Activated B cell treated with CpG ODN at 0.5 μM for 24 hours (primary cell): ENCODE data around the gene PHF12. TPM values are rescaled to one million over a fixed set of nuclear protein-coding genes. Genes with fewer than 3 reads are reported as not detected.

Source experiments
- ATAC-seq: fragments of 200-7000 bp; cut with Tn5 transposase; one replicate; pipeline ENCODE4 v1.10.0; 2021; ENCODE audit warnings: low read depth, mild to moderate bottlenecking, moderate library complexity
- CTCF ChIA-PET: fragments of 350-600 bp; sonication (Branson Sonifier 250); formaldehyde crosslinking; loops from one replicate; lab custom pipeline; 2021; ENCODE audit warnings: antibody characterized with exemption; lab: Charles Lee
- POLR2A ChIA-PET: fragments of 350-600 bp; sonication (Branson Sonifier 250); formaldehyde crosslinking; loops from one replicate; lab custom pipeline; 2021; ENCODE audit warnings: antibody characterized with exemption; lab: Charles Lee
- DNase-seq: peaks from one replicate; pipeline ENCODE4 v3.0.0; 2022
- H3K27ac Mint-ChIP-seq: one replicate; pipeline ENCODE4 v1.8.0; 2020; ENCODE audit warnings: mixed read lengths
- H3K27me3 Mint-ChIP-seq: one replicate; pipeline ENCODE4 v1.8.0; 2021; ENCODE audit warnings: mixed read lengths
- H3K36me3 Mint-ChIP-seq: one replicate; pipeline ENCODE4 v1.8.0; 2021; ENCODE audit warnings: low read depth, mixed read lengths
- H3K4me1 Mint-ChIP-seq: one replicate; pipeline ENCODE4 v1.8.0; 2021; ENCODE audit warnings: mixed read lengths
- H3K4me3 Mint-ChIP-seq: one replicate; pipeline ENCODE4 v1.8.0; 2020; ENCODE audit warnings: mild to moderate bottlenecking, mixed read lengths
- H3K9me3 Mint-ChIP-seq: one replicate; pipeline ENCODE4 v1.8.0; 2020; ENCODE audit warnings: mixed read lengths
- intact Hi-C: fragments of 100-400 bp; cut with micrococcal nuclease; formaldehyde crosslinking; loops from one replicate; pipeline ENCODE4 v1.15.1; 2024
- total RNA-seq: library from RNA; stranded (reverse); gene quantifications from 2 replicates; pipeline ENCODE4 v1.2.3, GENCODE V29; 2022
- TF ChIP-seq, protein P1 (sequence below): fragments of 200-600 bp; IDR thresholded peaks from one replicate; pipeline ENCODE4 v1.8.0; 2022; ENCODE audit warnings: antibody characterized with exemption, mild to moderate bottlenecking

Gene PHF12
- total RNA-seq, 1 donor from 2014 or later: 96.5 TPM

- ATAC-seq (no peak), DNase-seq (no peak)
- no peaks in the 10 kb centered on the region for H3K4me1 Mint-ChIP-seq
- peaks cover 17% of the 10 kb centered on the region for H3K27me3 Mint-ChIP-seq
- H3K27ac Mint-ChIP-seq: no peak overlapping the region
- H3K4me3 Mint-ChIP-seq: no peak overlapping the region
- H3K36me3 Mint-ChIP-seq: no peaks in the 10 kb centered on the region
- no peaks in the 10 kb centered on the region for H3K9me3 Mint-ChIP-seq
- CTCF ChIA-PET: no interaction called here
- POLR2A ChIA-PET: interaction anchor here (1.4 kb wide), 1 partner anchor 11 kb away, joined by 3 read pairs; no protein-coding TSS in a partner anchor
- intact Hi-C loops: no loop called here
- TF ChIP-seq, protein P1, sequence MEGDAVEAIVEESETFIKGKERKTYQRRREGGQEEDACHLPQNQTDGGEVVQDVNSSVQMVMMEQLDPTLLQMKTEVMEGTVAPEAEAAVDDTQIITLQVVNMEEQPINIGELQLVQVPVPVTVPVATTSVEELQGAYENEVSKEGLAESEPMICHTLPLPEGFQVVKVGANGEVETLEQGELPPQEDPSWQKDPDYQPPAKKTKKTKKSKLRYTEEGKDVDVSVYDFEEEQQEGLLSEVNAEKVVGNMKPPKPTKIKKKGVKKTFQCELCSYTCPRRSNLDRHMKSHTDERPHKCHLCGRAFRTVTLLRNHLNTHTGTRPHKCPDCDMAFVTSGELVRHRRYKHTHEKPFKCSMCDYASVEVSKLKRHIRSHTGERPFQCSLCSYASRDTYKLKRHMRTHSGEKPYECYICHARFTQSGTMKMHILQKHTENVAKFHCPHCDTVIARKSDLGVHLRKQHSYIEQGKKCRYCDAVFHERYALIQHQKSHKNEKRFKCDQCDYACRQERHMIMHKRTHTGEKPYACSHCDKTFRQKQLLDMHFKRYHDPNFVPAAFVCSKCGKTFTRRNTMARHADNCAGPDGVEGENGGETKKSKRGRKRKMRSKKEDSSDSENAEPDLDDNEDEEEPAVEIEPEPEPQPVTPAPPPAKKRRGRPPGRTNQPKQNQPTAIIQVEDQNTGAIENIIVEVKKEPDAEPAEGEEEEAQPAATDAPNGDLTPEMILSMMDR: no peak
Observed at GRCh38 chr17:28993645-28994426, 42.5 kb upstream of the PHF12 start.

DNA sequence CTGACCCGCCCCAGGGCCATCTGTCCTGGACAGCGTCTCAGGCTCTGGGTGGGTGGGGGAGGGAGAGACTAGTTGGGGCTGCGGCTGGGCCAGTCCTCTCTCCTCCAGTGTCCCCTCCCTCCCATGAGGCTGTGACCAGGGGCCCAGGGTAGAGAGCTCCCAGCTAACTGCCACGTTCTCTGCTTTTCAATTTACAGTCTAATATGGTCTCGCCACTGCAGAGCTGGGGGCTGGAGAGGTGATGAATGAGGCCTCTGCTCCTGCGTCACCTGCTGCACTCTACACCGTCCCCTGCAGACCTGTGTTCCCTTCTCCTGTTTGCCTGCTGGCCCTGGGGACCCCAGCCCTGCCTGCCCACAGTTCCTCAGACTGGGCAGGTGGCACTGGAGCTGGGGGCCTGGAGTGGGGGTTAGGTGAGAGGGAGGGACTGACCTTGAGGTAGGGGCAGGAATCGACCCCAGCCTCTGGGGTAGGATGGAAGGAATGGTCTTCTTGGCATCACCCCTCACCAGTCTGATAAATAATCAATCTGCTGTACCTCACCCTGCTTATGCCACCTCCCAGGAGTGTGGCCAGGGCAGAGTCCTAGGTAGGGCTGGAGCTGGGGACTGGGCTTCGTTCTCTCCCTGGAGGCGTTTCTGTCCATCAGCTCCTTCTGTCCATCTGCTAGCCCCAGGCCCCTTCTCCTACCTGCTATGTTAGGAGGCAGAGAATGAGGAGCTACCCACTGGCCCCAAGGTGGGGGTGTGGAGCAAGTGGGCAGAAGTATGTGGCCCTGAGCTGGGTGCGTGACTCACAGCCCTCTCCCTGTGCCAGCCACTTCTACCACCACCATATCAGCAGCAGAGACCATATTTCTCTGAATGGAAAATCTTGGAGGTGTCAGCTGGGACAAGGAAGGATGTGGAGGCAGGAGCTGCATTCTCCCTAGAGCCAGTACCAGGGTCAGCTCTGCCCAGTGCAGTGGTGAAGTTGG lies 41.6 kb upstream of the PHF12 start:
- TF ChIP-seq, protein P1: no peak
- no peak overlapping the region for H3K27ac Mint-ChIP-seq
- intact Hi-C loops: no loop called here
- no peaks in the 10 kb centered on the region for H3K9me3 Mint-ChIP-seq
- POLR2A ChIA-PET: interaction anchor here (1.4 kb wide), 1 partner anchor 10 kb away, joined by 3 read pairs; no protein-coding TSS in a partner anchor
- no peaks in the 10 kb centered on the region for H3K36me3 Mint-ChIP-seq
- H3K27me3 Mint-ChIP-seq: peaks cover 13% of the 10 kb centered on the region
- CTCF ChIA-PET: no interaction called here
- H3K4me3 Mint-ChIP-seq: no peak overlapping the region
- DNase-seq: no peak
- H3K4me1 Mint-ChIP-seq: no peaks in the 10 kb centered on the region
- ATAC-seq: no peak

DNA sequence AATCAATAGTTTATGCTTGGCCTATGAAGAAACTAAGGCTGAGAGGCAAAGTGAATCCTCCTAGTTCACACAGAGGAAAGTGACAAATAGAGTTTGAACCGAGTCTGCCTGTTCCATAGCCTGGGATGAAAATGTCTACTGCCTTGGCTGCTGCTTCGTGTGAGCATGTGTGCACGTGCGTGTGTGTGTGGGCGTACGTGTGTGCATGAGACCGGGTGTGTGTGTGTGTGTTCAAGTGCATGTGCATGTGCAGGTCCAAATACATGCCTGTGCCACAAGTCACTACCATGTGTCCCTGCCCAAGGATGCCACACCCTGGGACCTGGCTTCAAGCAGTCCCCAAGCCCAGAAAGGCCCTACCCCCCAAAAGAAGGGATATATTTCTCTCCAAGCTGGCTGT lies 40.9 kb upstream of the PHF12 start:
- Mint-ChIP-seq H3K27me3 (peaks cover 9% of the 10 kb centered on the region), H3K27ac (no peak overlapping the region), H3K4me1 (no peaks in the 10 kb centered on the region), H3K9me3 (no peaks in the 10 kb centered on the region), H3K4me3 (no peak overlapping the region), H3K36me3 (no peaks in the 10 kb centered on the region)
- TF ChIP-seq, protein P1: no peak
- ATAC-seq: no peak
- intact Hi-C loops: no loop called here
- CTCF ChIA-PET: no interaction called here
- DNase-seq: no peak
- POLR2A ChIA-PET: no interaction called here

DNA sequence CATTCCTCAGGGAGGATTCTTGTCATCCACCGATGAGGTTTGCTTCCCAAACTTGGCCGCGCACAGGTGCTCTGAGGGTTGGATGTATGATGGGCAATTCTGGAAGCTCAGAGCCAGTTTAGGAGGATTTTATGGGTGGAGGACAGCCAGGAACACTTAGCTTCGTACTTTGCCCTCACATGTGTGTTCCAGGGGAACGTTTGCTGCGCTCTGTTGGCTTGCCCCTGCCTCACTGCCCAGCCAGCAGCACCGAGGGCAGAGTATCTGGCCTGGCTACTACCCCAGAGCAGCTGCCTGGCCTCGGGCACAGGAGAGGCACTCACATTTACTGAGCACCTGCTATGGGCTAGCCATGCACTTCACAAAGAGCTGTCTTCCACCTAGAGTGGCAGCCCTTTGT lies 40.5 kb upstream of the PHF12 start:
- Mint-ChIP-seq H3K4me3 (no peak overlapping the region), H3K4me1 (no peaks in the 10 kb centered on the region), H3K27me3 (peaks cover 6% of the 10 kb centered on the region), H3K27ac (no peak overlapping the region), H3K9me3 (no peaks in the 10 kb centered on the region), H3K36me3 (no peaks in the 10 kb centered on the region)
- DNase-seq (no peak), ATAC-seq (no peak)
- ChIA-PET CTCF (no interaction called here), POLR2A (no interaction called here)
- TF ChIP-seq, protein P1: no peak
- intact Hi-C loops: no loop called here

GRCh38 chr17:28989028-28989427 lies 37.7 kb upstream of the PHF12 start:
- Mint-ChIP-seq H3K4me1 (no peaks in the 10 kb centered on the region), H3K9me3 (no peaks in the 10 kb centered on the region), H3K36me3 (no peaks in the 10 kb centered on the region), H3K4me3 (no peak overlapping the region), H3K27me3 (peaks cover 2% of the 10 kb centered on the region), H3K27ac (no peak overlapping the region)
- ChIA-PET POLR2A (no interaction called here), CTCF (no interaction called here)
- DNase-seq: no peak
- TF ChIP-seq, protein P1: no peak
- intact Hi-C loops: no loop called here
- no peak for ATAC-seq
